ENCODE measurements around the gene CAMTA1. TPM values are rescaled to one million over a fixed set of nuclear protein-coding genes. Genes with fewer than 3 reads are reported as not detected.

The CAMTA1 gene
- total and polyA plus RNA-seq, 2 experiments from 2014 or later = 213 to 341 TPM

DNA sequence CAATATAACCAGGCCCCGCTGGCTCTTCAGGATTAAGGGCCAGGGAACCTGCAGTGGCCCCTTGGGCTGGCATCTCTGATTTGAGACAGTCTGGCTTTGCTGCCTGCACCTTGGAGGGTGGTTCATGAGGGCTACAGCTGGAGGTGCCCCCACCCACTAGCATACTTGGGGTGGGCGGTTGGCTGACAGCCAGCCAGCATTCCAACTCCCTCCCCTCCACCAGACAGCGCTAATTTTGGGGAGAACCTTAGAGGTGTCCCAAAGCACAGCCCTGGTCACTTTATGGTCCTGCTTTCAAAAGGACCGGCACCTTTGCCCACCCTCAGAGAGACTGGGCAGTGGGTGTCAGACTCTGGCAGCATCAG is 805.2 kb downstream of the CAMTA1 start:
- no peaks in the 10 kb centered on the region for H3K36me3 ChIP-seq
- no peaks in the 10 kb centered on the region for H3K9me3 ChIP-seq (ENCODE audit: low read depth)
- TF ChIP-seq, protein P1, sequence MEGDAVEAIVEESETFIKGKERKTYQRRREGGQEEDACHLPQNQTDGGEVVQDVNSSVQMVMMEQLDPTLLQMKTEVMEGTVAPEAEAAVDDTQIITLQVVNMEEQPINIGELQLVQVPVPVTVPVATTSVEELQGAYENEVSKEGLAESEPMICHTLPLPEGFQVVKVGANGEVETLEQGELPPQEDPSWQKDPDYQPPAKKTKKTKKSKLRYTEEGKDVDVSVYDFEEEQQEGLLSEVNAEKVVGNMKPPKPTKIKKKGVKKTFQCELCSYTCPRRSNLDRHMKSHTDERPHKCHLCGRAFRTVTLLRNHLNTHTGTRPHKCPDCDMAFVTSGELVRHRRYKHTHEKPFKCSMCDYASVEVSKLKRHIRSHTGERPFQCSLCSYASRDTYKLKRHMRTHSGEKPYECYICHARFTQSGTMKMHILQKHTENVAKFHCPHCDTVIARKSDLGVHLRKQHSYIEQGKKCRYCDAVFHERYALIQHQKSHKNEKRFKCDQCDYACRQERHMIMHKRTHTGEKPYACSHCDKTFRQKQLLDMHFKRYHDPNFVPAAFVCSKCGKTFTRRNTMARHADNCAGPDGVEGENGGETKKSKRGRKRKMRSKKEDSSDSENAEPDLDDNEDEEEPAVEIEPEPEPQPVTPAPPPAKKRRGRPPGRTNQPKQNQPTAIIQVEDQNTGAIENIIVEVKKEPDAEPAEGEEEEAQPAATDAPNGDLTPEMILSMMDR (IDR thresholded peaks at IDR 0.05; ENCODE audit: low read depth, low read length) = no peak
- no peaks in the 10 kb centered on the region for H3K27me3 ChIP-seq
- no peak overlapping the region for H3K4me3 ChIP-seq
- no peak overlapping the region for H3K27ac ChIP-seq
- no peak for DNase-seq (ENCODE audit: low read depth in 1 of 2, low spot score in 1 of 2)
- H3K4me1 ChIP-seq (ENCODE audit: low read depth) = peaks cover 40% of the 10 kb centered on the region

DNA sequence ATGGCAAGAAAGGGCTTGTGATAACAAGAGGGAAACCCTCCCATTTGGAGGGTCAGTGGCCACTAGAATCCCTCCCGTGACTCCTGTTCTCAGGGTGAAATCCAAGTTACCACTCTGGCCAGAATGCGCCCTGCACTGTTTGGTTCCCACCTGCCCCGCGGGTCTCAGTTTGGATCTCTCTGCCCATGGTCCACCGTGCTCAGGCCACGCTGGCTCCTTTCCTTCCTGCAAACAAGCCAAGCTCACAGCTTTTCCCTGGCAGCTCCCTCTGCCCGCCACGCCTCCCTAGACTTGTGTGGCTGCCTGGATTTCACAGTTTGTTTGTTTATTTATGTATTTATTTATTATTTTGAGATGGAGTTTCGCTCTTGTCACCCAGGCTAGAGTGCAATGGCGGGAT is 806.3 kb downstream of the CAMTA1 start:
- peaks cover 33% of the 10 kb centered on the region for H3K4me1 ChIP-seq (ENCODE audit: low read depth)
- H3K27me3 ChIP-seq = no peaks in the 10 kb centered on the region
- TF ChIP-seq, protein P1 (IDR thresholded peaks at IDR 0.05; ENCODE audit: low read depth, low read length) = no peak
- no peak for DNase-seq (ENCODE audit: low read depth in 1 of 2, low spot score in 1 of 2)
- H3K9me3 ChIP-seq (ENCODE audit: low read depth) = no peaks in the 10 kb centered on the region
- H3K27ac ChIP-seq = no peak overlapping the region
- H3K36me3 ChIP-seq = no peaks in the 10 kb centered on the region
- H3K4me3 ChIP-seq = no peak overlapping the region

DNA sequence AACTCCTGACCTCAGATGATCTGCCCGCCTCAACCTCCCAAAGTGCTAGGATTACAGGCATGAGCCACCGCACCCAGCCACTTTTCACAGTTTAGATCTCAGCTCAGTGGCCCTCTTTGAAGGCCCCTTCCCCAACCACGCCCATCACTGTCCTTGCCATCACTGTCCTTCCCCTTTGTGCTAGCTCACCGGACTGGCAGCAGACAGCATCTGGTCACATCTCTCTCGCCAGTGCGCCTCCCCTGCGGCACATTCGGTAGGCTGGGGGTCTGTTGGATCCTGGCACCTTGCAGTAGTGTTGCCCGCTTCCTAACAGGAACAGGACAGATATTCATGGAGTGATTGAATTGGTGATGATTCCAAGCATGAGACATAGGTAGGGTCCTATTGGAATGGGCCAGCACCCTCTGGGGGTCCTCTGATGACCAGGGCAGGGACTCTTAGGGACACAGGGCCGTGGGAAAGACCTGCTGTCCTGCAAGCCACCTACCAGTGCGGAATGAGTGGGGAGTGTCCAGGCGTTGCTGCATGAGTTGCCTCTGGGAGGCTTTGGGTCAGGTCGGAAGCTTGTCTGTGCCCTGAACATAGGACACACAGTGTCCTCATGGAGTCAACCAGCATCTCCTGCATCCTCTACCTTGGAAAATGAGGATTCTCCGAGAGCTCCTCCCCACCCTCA is 807.0 kb downstream of the CAMTA1 start:
- no peak for DNase-seq (ENCODE audit: low read depth in 1 of 2, low spot score in 1 of 2)
- H3K36me3 ChIP-seq = no peaks in the 10 kb centered on the region
- no peaks in the 10 kb centered on the region for H3K27me3 ChIP-seq
- H3K9me3 ChIP-seq (ENCODE audit: low read depth) = no peaks in the 10 kb centered on the region
- TF ChIP-seq, protein P1 (IDR thresholded peaks at IDR 0.05; ENCODE audit: low read depth, low read length) = no peak
- no peak overlapping the region for H3K27ac ChIP-seq
- peaks cover 30% of the 10 kb centered on the region for H3K4me1 ChIP-seq (ENCODE audit: low read depth)
- no peak overlapping the region for H3K4me3 ChIP-seq

DNA sequence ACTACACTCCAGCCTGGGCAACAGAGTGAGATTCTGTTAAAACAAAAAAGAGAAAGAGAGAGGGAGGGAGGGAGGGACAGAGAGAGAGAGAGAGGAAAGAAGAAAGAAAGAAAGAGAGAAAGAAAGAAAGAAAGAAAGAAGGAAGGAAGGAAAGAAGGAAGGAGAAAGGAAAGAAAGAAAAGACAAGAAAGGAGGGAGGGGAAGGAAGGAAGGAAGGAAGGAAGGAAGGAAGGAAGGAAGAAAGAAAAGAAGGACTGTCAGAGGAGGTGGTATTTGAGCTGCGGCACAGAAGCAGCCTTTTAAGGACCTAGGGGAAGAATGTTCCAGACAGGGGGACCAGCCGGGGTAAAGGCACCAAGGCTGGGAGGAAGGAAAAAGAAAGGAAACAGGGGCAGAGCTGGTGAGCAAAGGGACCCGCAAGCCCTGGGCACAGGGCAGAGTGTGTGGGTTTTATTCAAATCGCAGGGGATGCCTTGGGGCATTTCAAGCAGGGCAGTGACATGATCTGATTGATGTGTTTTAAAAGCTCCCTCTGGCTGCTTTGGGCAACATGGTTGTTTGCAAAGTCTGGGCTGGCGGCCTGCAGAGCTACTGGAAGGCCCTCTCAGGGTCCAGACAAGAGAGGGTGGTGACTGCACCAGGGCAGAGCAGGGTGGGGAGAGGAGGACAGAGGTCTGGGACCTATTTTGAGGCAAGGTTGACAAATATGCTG is 808.9 kb downstream of the CAMTA1 start:
- Histone ChIP-seq H3K27ac (no peak overlapping the region), H3K4me1 (ENCODE audit: low read depth) (peaks cover 15% of the 10 kb centered on the region), H3K9me3 (ENCODE audit: low read depth) (no peaks in the 10 kb centered on the region), H3K27me3 (no peaks in the 10 kb centered on the region), H3K36me3 (no peaks in the 10 kb centered on the region), H3K4me3 (no peak overlapping the region)
- TF ChIP-seq, protein P1 (IDR thresholded peaks at IDR 0.05; ENCODE audit: low read depth, low read length) = no peak
- DNase-seq (ENCODE audit: low read depth in 1 of 2, low spot score in 1 of 2) = no peak

DNA sequence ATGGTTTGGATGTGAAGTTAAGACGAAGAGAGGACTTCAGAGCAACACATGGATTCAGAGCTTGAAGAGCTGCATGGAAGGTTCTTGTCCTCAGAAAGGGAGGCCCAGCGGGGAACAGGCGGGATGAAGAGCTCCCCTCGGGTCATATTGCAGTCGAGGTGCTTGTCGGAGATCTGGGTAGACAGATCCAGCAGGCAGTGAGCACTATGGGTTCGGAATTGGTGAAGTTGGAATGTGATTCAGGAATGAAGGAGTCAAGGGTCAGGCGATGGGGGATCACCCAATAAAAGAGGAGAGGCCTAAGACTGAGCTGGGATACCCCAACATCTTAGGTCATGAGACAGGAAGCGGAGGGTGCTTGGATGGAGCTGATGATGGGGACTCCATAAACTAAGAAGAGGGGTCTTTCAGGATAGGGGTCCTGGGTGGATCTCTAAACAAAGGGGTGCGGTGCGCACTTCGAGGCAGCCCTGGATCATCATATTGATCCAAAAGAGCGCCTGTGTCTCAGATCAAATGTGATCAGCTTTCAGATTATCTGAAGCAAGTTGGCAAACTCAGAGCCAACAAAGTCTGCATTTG is 809.6 kb downstream of the CAMTA1 start:
- H3K4me3 ChIP-seq = no peak overlapping the region
- DNase-seq (ENCODE audit: low read depth in 1 of 2, low spot score in 1 of 2) = no peak

More for the DNA sequence above, 809.6 kb downstream of the CAMTA1 start:
- Histone ChIP-seq H3K27me3 (no peaks in the 10 kb centered on the region), H3K9me3 (ENCODE audit: low read depth) (no peaks in the 10 kb centered on the region), H3K36me3 (no peaks in the 10 kb centered on the region), H3K27ac (no peak overlapping the region), H3K4me1 (ENCODE audit: low read depth) (peaks cover 8% of the 10 kb centered on the region)
- TF ChIP-seq, protein P1 (IDR thresholded peaks at IDR 0.05; ENCODE audit: low read depth, low read length) = no peak

Measured in cardiac muscle cell (in vitro differentiated cells and primary cell).